ENCODE results near the gene TPK1.

TPK1 gene

GRCh38 chr7:144824360-144824759 lies 11.5 kb downstream of the TPK1 start:
- no peak for TF ChIP-seq CTCF (conservative IDR thresholded peaks at IDR 0.05; ENCODE audit: low read depth, low read length)
- no peak overlapping the region for H3K4me3 ChIP-seq (ENCODE audit: low read length)
- DNase-seq (ENCODE audit: low read depth) = peak; percentile 52

- H3K4me3 ChIP-seq (ENCODE audit: low read length) = no peak overlapping the region
- no peak for DNase-seq (ENCODE audit: low read depth)
- no peak for TF ChIP-seq CTCF (conservative IDR thresholded peaks at IDR 0.05; ENCODE audit: low read depth, low read length)
These were observed 13.6 kb downstream of the TPK1 start for GRCh38 chr7:144822223-144822622.

- H3K4me3 ChIP-seq (ENCODE audit: low read length) = no peak overlapping the region
- no peak for DNase-seq (ENCODE audit: low read depth)
- TF ChIP-seq CTCF (conservative IDR thresholded peaks at IDR 0.05; ENCODE audit: low read depth, low read length) = no peak
These were observed 14.8 kb downstream of the TPK1 start for GRCh38 chr7:144821067-144821466.

GRCh38 chr7:144820552-144820951 lies 15.3 kb downstream of the TPK1 start:
- no peak for TF ChIP-seq CTCF (conservative IDR thresholded peaks at IDR 0.05; ENCODE audit: low read depth, low read length)
- no peak overlapping the region for H3K4me3 ChIP-seq (ENCODE audit: low read length)
- DNase-seq (ENCODE audit: low read depth) = no peak

- no peak for TF ChIP-seq CTCF (conservative IDR thresholded peaks at IDR 0.05; ENCODE audit: low read depth, low read length)
- DNase-seq (ENCODE audit: low read depth) = no peak
- H3K4me3 ChIP-seq (ENCODE audit: low read length) = no peak overlapping the region
These were observed 16.3 kb downstream of the TPK1 start for GRCh38 chr7:144819566-144819965.

GRCh38 chr7:144818511-144818910 lies 17.3 kb downstream of the TPK1 start:
- DNase-seq (ENCODE audit: low read depth) = no peak
- H3K4me3 ChIP-seq (ENCODE audit: low read length) = no peak overlapping the region
- no peak for TF ChIP-seq CTCF (conservative IDR thresholded peaks at IDR 0.05; ENCODE audit: low read depth, low read length)

- DNase-seq (ENCODE audit: low read depth) = no peak
- no peak overlapping the region for H3K4me3 ChIP-seq (ENCODE audit: low read length)
- no peak for TF ChIP-seq CTCF (conservative IDR thresholded peaks at IDR 0.05; ENCODE audit: low read depth, low read length)
These were observed 18.9 kb downstream of the TPK1 start for GRCh38 chr7:144817001-144817400.

Data from retinal pigment epithelial cell (primary cell).